Measurements from ENCODE around the gene RLF. TPM values are rescaled to one million over a fixed set of nuclear protein-coding genes. Genes with fewer than 3 reads are reported as not detected.

The RLF gene
- total and polyA plus RNA-seq, 9 donors = 6.9 to 29.3 (median 18.0) TPM

DNA sequence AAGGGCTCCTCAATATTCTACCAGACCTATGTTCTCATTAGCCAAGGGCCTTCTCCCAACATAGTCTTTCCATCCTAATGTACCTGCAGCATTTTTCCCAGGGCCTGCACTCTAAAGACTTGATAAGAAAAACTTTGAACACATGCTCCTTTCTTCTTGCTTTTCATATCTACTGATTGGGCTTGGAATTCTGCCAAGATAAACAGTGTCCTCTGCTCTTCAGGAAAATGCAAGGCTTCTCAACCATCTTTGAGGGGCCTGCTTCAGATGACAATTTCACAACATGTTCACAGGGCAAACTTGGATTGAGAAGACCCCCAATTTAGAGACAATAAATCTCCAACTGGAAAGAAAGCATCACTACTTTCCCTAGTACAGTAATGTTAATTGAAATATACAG lies 38.3 kb upstream of the RLF start:
- intact Hi-C loops (cut with DNase I) = no loop called here
- H3K27ac ChIP-seq = no peak overlapping the region
- H3K4me1 ChIP-seq (ENCODE audit: insufficient read depth) = no peaks in the 10 kb centered on the region
- H3K9me3 ChIP-seq = no peaks in the 10 kb centered on the region
- H3K36me3 ChIP-seq = no peaks in the 10 kb centered on the region
- H3K27me3 ChIP-seq = no peaks in the 10 kb centered on the region
- TF ChIP-seq, protein P1, sequence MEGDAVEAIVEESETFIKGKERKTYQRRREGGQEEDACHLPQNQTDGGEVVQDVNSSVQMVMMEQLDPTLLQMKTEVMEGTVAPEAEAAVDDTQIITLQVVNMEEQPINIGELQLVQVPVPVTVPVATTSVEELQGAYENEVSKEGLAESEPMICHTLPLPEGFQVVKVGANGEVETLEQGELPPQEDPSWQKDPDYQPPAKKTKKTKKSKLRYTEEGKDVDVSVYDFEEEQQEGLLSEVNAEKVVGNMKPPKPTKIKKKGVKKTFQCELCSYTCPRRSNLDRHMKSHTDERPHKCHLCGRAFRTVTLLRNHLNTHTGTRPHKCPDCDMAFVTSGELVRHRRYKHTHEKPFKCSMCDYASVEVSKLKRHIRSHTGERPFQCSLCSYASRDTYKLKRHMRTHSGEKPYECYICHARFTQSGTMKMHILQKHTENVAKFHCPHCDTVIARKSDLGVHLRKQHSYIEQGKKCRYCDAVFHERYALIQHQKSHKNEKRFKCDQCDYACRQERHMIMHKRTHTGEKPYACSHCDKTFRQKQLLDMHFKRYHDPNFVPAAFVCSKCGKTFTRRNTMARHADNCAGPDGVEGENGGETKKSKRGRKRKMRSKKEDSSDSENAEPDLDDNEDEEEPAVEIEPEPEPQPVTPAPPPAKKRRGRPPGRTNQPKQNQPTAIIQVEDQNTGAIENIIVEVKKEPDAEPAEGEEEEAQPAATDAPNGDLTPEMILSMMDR (IDR thresholded peaks at IDR 0.05) = no peak
- no peak for TF ChIP-seq EP300 (IDR thresholded peaks at IDR 0.05)
- TF ChIP-seq POLR2A (IDR thresholded peaks at IDR 0.05) = no peak
- no peak overlapping the region for H3K4me3 ChIP-seq
- DNase-seq = no peak

DNA sequence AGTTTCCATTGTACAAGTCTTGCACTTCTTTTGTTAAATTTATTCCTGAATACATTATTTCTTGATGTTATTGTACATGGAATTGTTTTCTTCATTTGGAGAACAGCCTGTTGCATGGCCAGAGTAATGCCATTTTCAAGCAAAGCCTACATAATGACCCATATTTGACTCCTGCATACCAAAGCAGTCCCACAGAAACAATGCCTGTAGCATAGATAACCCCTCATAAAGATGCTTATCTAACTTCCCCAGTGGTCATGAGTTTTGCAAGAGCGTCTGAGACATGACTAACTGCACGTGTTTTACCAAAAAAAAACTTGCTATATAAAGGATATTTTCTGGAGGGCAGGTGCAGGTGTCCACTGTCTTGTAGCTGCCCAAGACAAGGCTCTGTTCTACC lies 30.3 kb upstream of the RLF start:
- Histone ChIP-seq H3K27me3 (no peaks in the 10 kb centered on the region), H3K27ac (no peak overlapping the region), H3K4me1 (ENCODE audit: insufficient read depth) (peaks cover 4% of the 10 kb centered on the region), H3K4me3 (no peak overlapping the region), H3K36me3 (no peaks in the 10 kb centered on the region), H3K9me3 (no peaks in the 10 kb centered on the region)
- no peak for DNase-seq
- 34 to 50% (median 47%) methylated on average over 2 of the region's 2 CpGs for WGBS, 3 donors
- no peak for TF ChIP-seq EP300 (IDR thresholded peaks at IDR 0.05)
- no peak for TF ChIP-seq POLR2A (IDR thresholded peaks at IDR 0.05)
- TF ChIP-seq, protein P1 (IDR thresholded peaks at IDR 0.05) = no peak
- intact Hi-C loops (cut with DNase I) = no loop called here

DNA sequence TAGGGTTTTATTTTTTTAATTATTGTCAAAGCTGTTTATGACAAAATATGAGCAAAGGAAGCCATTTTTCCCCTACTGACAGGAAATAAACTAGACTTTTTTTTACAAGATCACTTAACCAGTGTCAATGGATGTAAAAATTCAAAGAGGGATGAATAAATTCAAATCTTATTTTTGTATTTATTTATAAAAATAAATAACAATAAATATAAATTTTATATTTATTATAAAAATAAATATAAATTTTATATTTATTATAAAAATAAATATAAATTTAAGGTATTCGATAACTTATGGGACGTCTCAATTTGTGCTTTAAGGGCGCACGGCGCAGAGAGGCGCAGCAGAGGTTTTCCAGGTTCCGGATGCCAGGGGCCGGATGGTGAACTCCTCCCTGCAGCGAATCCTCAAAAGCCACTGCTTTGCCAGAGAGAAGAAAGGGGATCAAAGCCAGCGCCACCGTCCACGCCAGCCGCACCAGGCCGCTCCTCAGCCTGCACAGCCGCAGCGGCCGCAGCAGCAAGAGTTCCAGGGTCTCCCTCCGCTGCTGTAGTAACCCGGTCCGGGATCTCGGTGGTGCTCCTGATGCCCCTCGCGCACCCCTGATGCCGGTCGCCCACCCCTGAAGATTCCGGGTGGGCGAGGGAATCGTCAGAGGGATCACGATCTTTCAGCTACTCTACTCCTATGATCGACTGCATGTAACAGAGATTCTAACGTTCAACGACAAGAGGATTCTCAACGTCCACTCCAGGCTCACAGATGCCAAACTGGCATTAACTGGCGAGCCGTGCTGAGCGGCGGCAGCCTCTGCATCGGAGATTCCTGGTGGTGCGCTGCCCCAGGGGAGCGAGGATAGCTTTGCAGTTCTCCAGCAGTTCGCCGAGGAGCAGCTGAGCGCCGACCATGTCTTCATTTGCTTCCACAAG lies 28.5 kb upstream of the RLF start:
- peak in 1 of 5 donors; percentile 31 for DNase-seq
- H3K27ac ChIP-seq = no peak overlapping the region
- no peaks in the 10 kb centered on the region for H3K27me3 ChIP-seq
- 14 to 26% (median 20%) methylated on average over 44 of the region's 44 CpGs for WGBS, 3 donors
- peaks cover 4% of the 10 kb centered on the region for H3K4me1 ChIP-seq (ENCODE audit: insufficient read depth)
- no peak overlapping the region for H3K4me3 ChIP-seq
- no peaks in the 10 kb centered on the region for H3K36me3 ChIP-seq
- intact Hi-C loops (cut with DNase I) = no loop called here
- no peak for TF ChIP-seq POLR2A (IDR thresholded peaks at IDR 0.05)
- no peak for TF ChIP-seq EP300 (IDR thresholded peaks at IDR 0.05)
- TF ChIP-seq, protein P1 (IDR thresholded peaks at IDR 0.05) = no peak
- no peaks in the 10 kb centered on the region for H3K9me3 ChIP-seq

DNA sequence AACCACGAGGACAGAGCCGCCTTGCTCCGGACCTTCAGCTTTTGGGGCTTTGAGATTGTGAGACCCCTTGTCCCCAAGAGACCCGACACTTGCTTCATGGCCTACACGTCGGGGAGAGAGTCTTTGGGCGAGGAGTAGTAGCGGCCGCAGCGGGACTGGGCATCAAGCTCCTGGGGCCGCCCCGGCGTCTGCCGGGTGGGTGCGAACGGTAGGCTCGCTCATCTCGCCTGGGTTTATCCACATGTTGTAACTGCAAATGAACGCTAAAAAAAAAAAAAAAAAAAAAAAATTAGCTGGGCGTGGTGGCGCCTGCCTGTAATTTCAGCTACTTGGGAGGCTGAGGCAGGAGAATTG lies 27.9 kb upstream of the RLF start:
- intact Hi-C loops (cut with DNase I) = no loop called here
- 52 to 72% (median 69%) methylated on average over 21 of the region's 21 CpGs for WGBS, 3 donors
- no peaks in the 10 kb centered on the region for H3K9me3 ChIP-seq
- H3K27ac ChIP-seq = no peak overlapping the region
- H3K4me3 ChIP-seq = no peak overlapping the region
- TF ChIP-seq, protein P1 (IDR thresholded peaks at IDR 0.05) = no peak
- TF ChIP-seq EP300 (IDR thresholded peaks at IDR 0.05) (no peak), POLR2A (IDR thresholded peaks at IDR 0.05) (no peak)
- H3K36me3 ChIP-seq = no peaks in the 10 kb centered on the region
- H3K4me1 ChIP-seq (ENCODE audit: insufficient read depth) = peaks cover 4% of the 10 kb centered on the region
- DNase-seq = no peak
- no peaks in the 10 kb centered on the region for H3K27me3 ChIP-seq
